ENCODE data around the gene SYK. TPM values are rescaled to one million over a fixed set of nuclear protein-coding genes. Genes with fewer than 3 reads are reported as not detected.

Gene SYK
- total RNA-seq, 1 donor from 2014 or later: 15.0 TPM

- Histone ChIP-seq H3K36me3 (ENCODE audit: control insufficient read depth, insufficient read depth, low read length) (no peaks in the 10 kb centered on the region), H3K4me3 (ENCODE audit: low read depth, low read length) (no peak overlapping the region), H3K27me3 (ENCODE audit: control insufficient read depth, insufficient read depth, low read length) (no peaks in the 10 kb centered on the region)
- no peak for TF ChIP-seq CTCF (IDR thresholded peaks at IDR 0.05; ENCODE audit: insufficient read depth, low read length, poor library complexity, severe bottlenecking)
- no peak for DNase-seq (ENCODE audit: low read depth)
Observed at GRCh38 chr9:90900130-90900529, 98.5 kb downstream of the SYK start.

- Histone ChIP-seq H3K27me3 (ENCODE audit: control insufficient read depth, insufficient read depth, low read length) (no peaks in the 10 kb centered on the region), H3K4me3 (ENCODE audit: low read depth, low read length) (no peak overlapping the region), H3K36me3 (ENCODE audit: control insufficient read depth, insufficient read depth, low read length) (no peaks in the 10 kb centered on the region)
- no peak for DNase-seq (ENCODE audit: low read depth)
- no peak for TF ChIP-seq CTCF (IDR thresholded peaks at IDR 0.05; ENCODE audit: insufficient read depth, low read length, poor library complexity, severe bottlenecking)
Observed at GRCh38 chr9:90901933-90902332, 100.3 kb downstream of the SYK start.

- TF ChIP-seq CTCF (IDR thresholded peaks at IDR 0.05; ENCODE audit: insufficient read depth, low read length, poor library complexity, severe bottlenecking): no peak
Observed at GRCh38 chr9:90903766-90904424, 102.3 kb downstream of the SYK start.

GRCh38 chr9:90904706-90905478 is 103.3 kb downstream of the SYK start:
- no peak for DNase-seq (ENCODE audit: low read depth)
- no peak overlapping the region for H3K4me3 ChIP-seq (ENCODE audit: low read depth, low read length)
- no peaks in the 10 kb centered on the region for H3K27me3 ChIP-seq (ENCODE audit: control insufficient read depth, insufficient read depth, low read length)
- H3K36me3 ChIP-seq (ENCODE audit: control insufficient read depth, insufficient read depth, low read length): no peaks in the 10 kb centered on the region
- no peak for TF ChIP-seq CTCF (IDR thresholded peaks at IDR 0.05; ENCODE audit: insufficient read depth, low read length, poor library complexity, severe bottlenecking)

More at GRCh38 chr9:90903766-90904424, 102.3 kb downstream of the SYK start:
- no peak for DNase-seq (ENCODE audit: low read depth)
- no peak overlapping the region for H3K4me3 ChIP-seq (ENCODE audit: low read depth, low read length)
- H3K36me3 ChIP-seq (ENCODE audit: control insufficient read depth, insufficient read depth, low read length): no peaks in the 10 kb centered on the region
- H3K27me3 ChIP-seq (ENCODE audit: control insufficient read depth, insufficient read depth, low read length): no peaks in the 10 kb centered on the region

GRCh38 chr9:90905822-90906221 is 104.2 kb downstream of the SYK start:
- no peak for DNase-seq (ENCODE audit: low read depth)
- Histone ChIP-seq H3K27me3 (ENCODE audit: control insufficient read depth, insufficient read depth, low read length) (no peaks in the 10 kb centered on the region), H3K4me3 (ENCODE audit: low read depth, low read length) (no peak overlapping the region), H3K36me3 (ENCODE audit: control insufficient read depth, insufficient read depth, low read length) (no peaks in the 10 kb centered on the region)
- no peak for TF ChIP-seq CTCF (IDR thresholded peaks at IDR 0.05; ENCODE audit: insufficient read depth, low read length, poor library complexity, severe bottlenecking)

All from kidney epithelial cell (primary cell).